Measurements from ENCODE around the gene CADPS. TPM values are rescaled to one million over a fixed set of nuclear protein-coding genes. Genes with fewer than 3 reads are reported as not detected.
"Not testable (repeated sequence)": the region's sequence is repeated elsewhere in the genome, so short reads cannot be mapped to it uniquely, and the experiment has no call there.

CADPS gene
- total RNA-seq, 1 donor from 2014 or later, result 2.7 TPM

- no peak overlapping the region for H3K27ac ChIP-seq
- no peak for ATAC-seq
Observed at GRCh38 chr3:62584636-62585035, 290.6 kb downstream of the CADPS start.

GRCh38 chr3:62582495-62583172 is 292.6 kb downstream of the CADPS start:
- Histone ChIP-seq H3K9me3 (peaks cover 11% of the 10 kb centered on the region), H3K4me1 (no peaks in the 10 kb centered on the region), H3K4me3 (no peak overlapping the region), H3K27ac (no peak overlapping the region), H3K27me3 (ENCODE audit: low read depth) (no peaks in the 10 kb centered on the region), H3K36me3 (no peaks in the 10 kb centered on the region)
- intact Hi-C loops (cut with DNase I), result no loop called here
- ATAC-seq, result peak; percentile 49 to 89
- no peak for TF ChIP-seq CTCF (IDR thresholded peaks at IDR 0.05)
- DNase-seq, result no peak

More at GRCh38 chr3:62584636-62585035, 290.6 kb downstream of the CADPS start:
- no peak for TF ChIP-seq CTCF (IDR thresholded peaks at IDR 0.05)
- Histone ChIP-seq H3K36me3 (no peaks in the 10 kb centered on the region), H3K4me3 (no peak overlapping the region), H3K9me3 (peaks cover 2% of the 10 kb centered on the region), H3K27me3 (ENCODE audit: low read depth) (no peaks in the 10 kb centered on the region), H3K4me1 (no peaks in the 10 kb centered on the region)
- no peak for DNase-seq
- intact Hi-C loops (cut with DNase I), result no loop called here

- H3K27ac ChIP-seq; ATAC-seq; H3K27me3 ChIP-seq (ENCODE audit: low read depth); intact Hi-C loops (cut with DNase I); H3K4me3 ChIP-seq; H3K4me1 ChIP-seq; DNase-seq; H3K36me3 ChIP-seq: not testable (repeated sequence)
- peaks cover 11% of the 10 kb centered on the region for H3K9me3 ChIP-seq
Observed at GRCh38 chr3:62580485-62580884, 294.7 kb downstream of the CADPS start.

GRCh38 chr3:62577153-62577552 is 298.1 kb downstream of the CADPS start:
- intact Hi-C loops (cut with DNase I), result no loop called here
- Histone ChIP-seq H3K36me3 (no peaks in the 10 kb centered on the region), H3K27me3 (ENCODE audit: low read depth) (no peaks in the 10 kb centered on the region), H3K4me1 (no peaks in the 10 kb centered on the region), H3K9me3 (peaks cover 11% of the 10 kb centered on the region), H3K4me3 (no peak overlapping the region), H3K27ac (no peak overlapping the region)
- DNase-seq (no peak), ATAC-seq (no peak)
- no peak for TF ChIP-seq CTCF (IDR thresholded peaks at IDR 0.05)

GRCh38 chr3:62574266-62574898 is 300.8 kb downstream of the CADPS start:
- no peak for TF ChIP-seq CTCF (IDR thresholded peaks at IDR 0.05)
- Histone ChIP-seq H3K36me3 (no peaks in the 10 kb centered on the region), H3K4me1 (no peaks in the 10 kb centered on the region), H3K4me3 (no peak overlapping the region), H3K27me3 (ENCODE audit: low read depth) (no peaks in the 10 kb centered on the region), H3K27ac (no peak overlapping the region), H3K9me3 (peaks cover 6% of the 10 kb centered on the region)
- intact Hi-C loops (cut with DNase I), result no loop called here
- ATAC-seq (peak in 1 of 2 donors; percentile 16), DNase-seq (no peak)

GRCh38 chr3:62571916-62572315 is 303.3 kb downstream of the CADPS start:
- intact Hi-C loops (cut with DNase I), result no loop called here
- no peaks in the 10 kb centered on the region for H3K36me3 ChIP-seq
- no peak for DNase-seq
- no peak overlapping the region for H3K27ac ChIP-seq
- no peak for TF ChIP-seq CTCF (IDR thresholded peaks at IDR 0.05)
- no peak for ATAC-seq
- H3K9me3 ChIP-seq, result no peaks in the 10 kb centered on the region
- H3K4me1 ChIP-seq, result peaks cover 5% of the 10 kb centered on the region
- H3K4me3 ChIP-seq, result no peak overlapping the region
- no peaks in the 10 kb centered on the region for H3K27me3 ChIP-seq (ENCODE audit: low read depth)
